GM23248 (cell line): ENCODE results near the gene POLG. TPM values are rescaled to one million over a fixed set of nuclear protein-coding genes. Genes with fewer than 3 reads are reported as not detected.
A peak's percentile ranks its signal among the peaks of the same experiment; 100 is the strongest.

ENCODE experiments used
- DNase-seq: peaks from one replicate; pipeline ENCODE4 v3.0.0-alpha.2; 2015
- H2AFZ ChIP-seq: fragments of 200-600 bp; sonication (generic); 2 replicates; pipeline ENCODE4 v1.6.1; 2016; ENCODE audit warnings: antibody characterized with exemption
- H3F3A ChIP-seq: fragments of 200-600 bp; sonication (generic); 2 replicates; pipeline ENCODE4 v1.6.1; 2016; ENCODE audit warnings: mild to moderate bottlenecking, antibody characterized with exemption, mixed run types; ENCODE audit not compliant: insufficient read depth
- H3K27ac ChIP-seq: fragments of 200-600 bp; sonication (generic); 2 replicates; pipeline ENCODE4 v1.5.1; 2016; ENCODE audit warnings: mild to moderate bottlenecking
- H3K27me3 ChIP-seq: fragments of 200-600 bp; sonication (generic); replicated peaks from 2 replicates; pipeline ENCODE4 v1.6.1; 2016; ENCODE audit warnings: mild to moderate bottlenecking; ENCODE audit not compliant: insufficient read depth
- H3K36me3 ChIP-seq: fragments of 200-600 bp; sonication (generic); 2 replicates; pipeline ENCODE4 v1.6.1; 2016; ENCODE audit warnings: low read depth, mild to moderate bottlenecking
- H3K4me1 ChIP-seq: fragments of 200-600 bp; sonication (generic); 2 replicates; pipeline ENCODE4 v1.6.1; 2016; ENCODE audit warnings: mild to moderate bottlenecking; ENCODE audit not compliant: insufficient read depth
- H3K4me2 ChIP-seq: fragments of 200-600 bp; sonication (generic); one replicate; pipeline ENCODE4 v1.6.1; 2016; ENCODE audit warnings: mild to moderate bottlenecking; ENCODE audit not compliant: unreplicated experiment
- H3K4me3 ChIP-seq: fragments of 200-600 bp; sonication (generic); 2 replicates; pipeline ENCODE4 v1.5.1; 2016; ENCODE audit warnings: mild to moderate bottlenecking
- H3K79me2 ChIP-seq: fragments of 200-600 bp; sonication (generic); 2 replicates; pipeline ENCODE4 v1.6.1; 2016; ENCODE audit warnings: mild to moderate bottlenecking; ENCODE audit not compliant: insufficient read depth
- H3K9ac ChIP-seq: fragments of 200-600 bp; sonication (generic); 2 replicates; pipeline ENCODE4 v1.6.1; 2016; ENCODE audit warnings: mild to moderate bottlenecking
- H3K9me2 ChIP-seq: fragments of 200-600 bp; sonication (generic); 2 replicates; pipeline ENCODE4 v1.6.1; 2016; ENCODE audit warnings: mixed run types, mild to moderate bottlenecking, moderate library complexity; ENCODE audit not compliant: insufficient read depth
- H3K9me3 ChIP-seq: fragments of 200-600 bp; sonication (generic); one replicate; pipeline ENCODE4 v1.6.1; 2017; ENCODE audit warnings: low read depth
- H4K20me1 ChIP-seq: fragments of 200-600 bp; sonication (generic); 2 replicates; pipeline ENCODE4 v1.6.0; 2016; ENCODE audit not compliant: insufficient read depth
- EZH2 ChIP-seq: fragments of 200-600 bp; sonication (generic); IDR thresholded peaks from 2 replicates; pipeline ENCODE4 v1.6.1; 2018; ENCODE audit warnings: antibody characterized with exemption, mild to moderate bottlenecking; ENCODE audit not compliant: insufficient read depth, poor library complexity, severe bottlenecking
- EZH2phosphoT487 ChIP-seq: fragments of 200-600 bp; sonication (generic); IDR thresholded peaks from 2 replicates; pipeline ENCODE4 v1.6.1; 2018; ENCODE audit warnings: antibody characterized with exemption, moderate library complexity, mild to moderate bottlenecking, low read depth; ENCODE audit not compliant: insufficient read depth
- WGBS, 2 experiments: methylation state at CpG; one replicate each; pipeline ENCODE4 v1.1.6; 2015 to 2017; ENCODE audit warnings: low lambda C conversion rate in 2 of 2, low coverage in 1 of 2; ENCODE audit errors: missing lambda C conversion rate in 2 of 2; 5-methylcytosine and 5-hydroxymethylcytosine counted together
- in situ Hi-C: fragments of 300-500 bp; cut with MboI; formaldehyde crosslinking; loops from 2 replicates; pipeline ENCODE4 v1.15.0; 2020
- polyA plus RNA-seq: library from polyadenylated mRNA; unstranded; fragments of >200 nt; fragmentation: Nextera tagmentation; extraction: Ambion mirVana; gene quantifications from 2 replicates; pipeline ENCODE4 v1.2.1, GENCODE V29; 2016
- total RNA-seq: library from RNA; depleted of rRNA; stranded (reverse); fragments of >200 nt; shearing (Covaris generic); gene quantifications from 2 replicates; pipeline ENCODE4 v1.2.3, GENCODE V29; 2014; rRNA removed

The POLG gene
- 57.7 and 66.7 TPM in 2 replicates for total RNA-seq
- 16.0 and 18.7 TPM in 2 replicates for polyA plus RNA-seq

DNA sequence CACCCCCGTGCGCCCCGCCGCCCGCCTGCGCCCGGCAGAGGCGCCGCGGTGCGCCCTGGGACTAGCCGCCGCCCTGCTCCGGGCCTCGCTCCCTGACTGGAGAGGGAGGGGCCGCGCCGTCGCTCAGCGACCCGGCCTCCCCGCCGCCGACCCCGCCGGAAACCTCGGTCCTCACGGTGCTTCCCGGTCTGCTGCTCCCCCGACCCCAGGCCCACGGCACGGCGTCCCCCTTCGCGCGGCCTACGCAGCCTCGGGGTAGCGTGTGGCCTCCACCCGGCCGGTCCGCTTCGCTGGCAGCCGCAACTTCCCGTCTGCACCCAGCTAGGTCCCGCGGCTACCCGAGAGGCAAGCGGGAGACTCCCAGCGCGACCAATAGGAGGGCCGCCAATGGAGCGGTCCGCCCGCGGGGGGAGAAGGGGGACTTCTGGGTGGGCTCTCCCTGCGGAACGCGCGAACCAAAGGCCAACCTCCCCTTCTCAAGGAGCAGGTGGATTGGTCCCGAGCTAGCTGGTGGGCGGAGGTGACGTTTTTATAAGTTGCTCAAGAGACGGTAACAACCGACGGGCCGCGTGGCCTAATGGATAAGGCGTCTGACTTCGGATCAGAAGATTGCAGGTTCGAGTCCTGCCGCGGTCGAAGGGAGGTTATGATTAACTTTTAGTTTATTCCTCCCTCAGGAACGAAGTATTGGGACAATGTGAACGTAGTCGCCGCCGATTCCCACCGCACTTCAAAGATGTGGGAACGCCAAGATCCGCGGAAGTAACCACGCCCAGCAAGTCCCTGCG lies at the start of gene POLG:
Gene POLG, minus strand, starts transcription at position 315 of the 788 bp plus-strand sequence. CDS start 1,070 bp downstream, outside the sequence.
- 1% methylated on average over 73 to 76 of the region's 85 CpGs for WGBS, 2 experiments
- peaks cover 45% of the 10 kb centered on the region for H3K79me2 ChIP-seq
- peak within 1 kb of the TSS; percentile 76 for H2AFZ ChIP-seq
- peak within 1 kb of the TSS; percentile 96 for H3K9ac ChIP-seq
- peaks cover 17% of the 10 kb centered on the region for H4K20me1 ChIP-seq
- TF ChIP-seq EZH2 (no peak), EZH2phosphoT487 (no peak)
- H3K4me1 ChIP-seq = peaks cover 47% of the 10 kb centered on the region
- no peaks in the 10 kb centered on the region for H3K9me3 ChIP-seq
- peaks cover 25% of the 10 kb centered on the region for H3K36me3 ChIP-seq
- in situ Hi-C loops = no loop called here
- H3K27me3 ChIP-seq = peaks cover under 1% of the 10 kb centered on the region; the same call in 1 of the 2 replicates
- peak; percentile 99 for DNase-seq
- H3K27ac ChIP-seq = peak within 1 kb of the TSS; percentile 90
- H3K9me2 ChIP-seq = no peaks in the 10 kb centered on the region
- H3K4me3 ChIP-seq = peak within 1 kb of the TSS; percentile 97
- H3K4me2 ChIP-seq = peak within 1 kb of the TSS; percentile 94
- peaks cover 12% of the 10 kb centered on the region; the same call in 1 of the 2 replicates for H3F3A ChIP-seq

DNA sequence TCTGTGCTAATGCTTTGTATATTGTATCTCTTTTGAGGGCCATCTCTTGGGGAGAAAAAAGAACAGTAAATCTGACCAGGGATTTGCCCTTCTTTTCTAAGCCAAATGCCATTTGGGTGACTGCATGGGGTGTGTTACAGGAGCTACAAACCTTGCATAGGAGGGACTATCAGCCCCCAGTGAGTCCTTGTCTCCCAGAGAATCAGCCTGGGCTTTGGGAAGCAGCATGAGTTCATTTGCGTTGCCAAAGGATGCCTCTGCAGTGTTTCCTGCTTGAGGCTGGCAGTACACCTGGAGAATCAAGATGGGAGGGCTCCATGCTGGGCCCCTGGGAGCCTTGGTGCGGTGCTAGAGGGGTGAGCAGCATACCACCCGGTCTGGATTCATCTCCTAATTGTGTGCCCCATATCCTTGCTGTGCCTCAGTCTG lies 49.6 kb upstream of the POLG start:
- no peaks in the 10 kb centered on the region for H3K4me1 ChIP-seq
- TF ChIP-seq EZH2 = no peak
- no peak for TF ChIP-seq EZH2phosphoT487
- DNase-seq = no peak
- no peak overlapping the region for H3K4me2 ChIP-seq
- no peaks in the 10 kb centered on the region for H4K20me1 ChIP-seq
- in situ Hi-C loops = no loop called here
- WGBS, 2 experiments = 50 to 66% methylated on average over 3 of the region's 3 CpGs
- no peaks in the 10 kb centered on the region for H3K9me2 ChIP-seq
- H3K36me3 ChIP-seq = no peaks in the 10 kb centered on the region
- no peaks in the 10 kb centered on the region for H3K79me2 ChIP-seq
- H3F3A ChIP-seq = no peaks in the 10 kb centered on the region
- H3K4me3 ChIP-seq = no peak overlapping the region
- H3K27me3 ChIP-seq = peaks cover 67% of the 10 kb centered on the region
- H2AFZ ChIP-seq = no peak overlapping the region
- no peak overlapping the region for H3K9ac ChIP-seq
- no peaks in the 10 kb centered on the region for H3K9me3 ChIP-seq
- H3K27ac ChIP-seq = no peak overlapping the region

DNA sequence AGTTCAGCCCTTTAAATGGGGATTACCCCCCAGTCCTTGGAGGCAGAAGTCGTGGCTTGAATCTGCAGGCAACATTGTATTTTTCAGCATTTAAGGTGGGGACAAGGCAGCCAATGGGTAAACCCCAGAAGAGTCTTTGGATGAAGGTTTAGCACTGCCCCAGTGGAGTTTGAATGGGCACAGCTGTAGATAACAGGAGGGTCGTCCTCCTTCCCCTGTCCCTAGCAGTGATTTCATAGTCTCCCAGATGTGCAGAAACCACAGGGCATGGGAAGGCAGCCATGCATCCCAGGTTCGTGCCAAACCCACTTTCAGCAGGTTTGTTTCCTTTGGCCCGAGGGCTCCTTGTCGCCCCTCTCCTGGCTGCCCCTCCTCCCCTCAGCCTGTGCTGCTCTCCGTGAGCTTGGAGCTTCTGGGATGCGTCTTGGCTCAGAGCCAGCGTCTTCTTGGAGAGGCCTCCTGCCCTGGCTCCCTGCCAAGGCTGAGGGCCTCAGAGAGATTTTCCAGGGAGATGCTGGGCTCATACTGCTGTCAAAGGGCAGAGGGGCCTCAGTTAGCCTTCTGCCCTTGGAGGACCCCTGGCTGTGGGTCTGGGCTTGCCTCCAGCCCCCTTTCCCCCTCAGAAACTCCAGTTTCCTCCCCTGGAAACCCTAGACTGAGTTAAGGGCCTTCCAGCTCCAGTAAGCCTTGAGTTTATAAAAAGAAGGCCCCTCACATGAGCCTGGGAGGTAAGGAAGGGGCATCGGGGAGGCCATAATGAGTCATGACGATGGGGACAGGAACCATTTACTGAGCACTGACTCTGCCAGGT lies 48.9 kb upstream of the POLG start:
- Histone ChIP-seq H4K20me1 (no peaks in the 10 kb centered on the region), H3K79me2 (no peaks in the 10 kb centered on the region), H3F3A (no peaks in the 10 kb centered on the region), H3K27ac (no peak overlapping the region), H3K36me3 (no peaks in the 10 kb centered on the region), H3K27me3 (peaks cover 63% of the 10 kb centered on the region), H3K4me2 (no peak overlapping the region), H3K9ac (no peak overlapping the region), H3K4me1 (no peaks in the 10 kb centered on the region), H2AFZ (no peak overlapping the region), H3K9me3 (no peaks in the 10 kb centered on the region), H3K4me3 (no peak overlapping the region), H3K9me2 (no peaks in the 10 kb centered on the region)
- 11 to 15% methylated on average over 10 of the region's 10 CpGs for WGBS, 2 experiments
- TF ChIP-seq EZH2 (no peak), EZH2phosphoT487 (no peak)
- DNase-seq = peak; percentile 42
- in situ Hi-C loops = no loop called here

DNA sequence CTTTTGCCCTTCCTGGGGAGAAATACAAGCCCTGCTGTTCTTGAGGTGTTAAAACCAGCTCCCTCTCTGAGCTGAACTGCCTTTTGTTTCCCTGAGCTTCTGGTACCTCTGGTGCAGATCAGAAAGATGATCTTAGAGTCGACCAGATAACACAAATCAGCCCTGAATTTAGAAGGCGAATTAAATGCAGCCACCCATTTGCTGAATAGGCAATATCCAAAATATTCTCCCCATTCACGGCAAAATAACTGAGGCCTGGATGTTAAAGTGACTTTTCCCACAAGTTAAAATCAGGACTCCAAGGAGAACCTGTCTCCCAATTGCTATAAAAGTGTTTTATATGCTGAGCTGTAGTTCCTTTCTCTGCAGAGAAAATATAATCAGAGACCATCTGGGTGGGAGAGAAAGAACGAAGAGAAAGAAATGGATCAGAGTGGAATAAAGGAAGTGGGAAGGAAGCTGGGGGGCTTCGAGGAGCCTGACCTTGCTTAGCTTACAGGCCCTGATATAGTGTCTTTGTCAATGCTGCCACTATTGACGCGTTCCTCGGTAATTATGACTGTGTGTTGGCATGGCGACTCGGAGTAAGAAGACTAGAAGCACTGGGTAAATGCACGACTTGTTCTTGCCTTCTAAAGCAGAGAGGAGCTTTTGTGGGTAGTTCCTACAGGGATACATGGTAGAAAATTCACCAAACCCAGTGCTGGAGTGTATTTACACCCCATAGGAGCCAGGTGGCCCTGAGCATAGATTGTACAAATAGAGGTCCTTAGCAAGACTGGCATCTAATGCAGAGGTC lies 47.5 kb upstream of the POLG start:
- Histone ChIP-seq H3K4me1 (no peaks in the 10 kb centered on the region), H3F3A (no peaks in the 10 kb centered on the region), H3K9me2 (no peaks in the 10 kb centered on the region), H4K20me1 (no peaks in the 10 kb centered on the region), H3K27me3 (peaks cover 66% of the 10 kb centered on the region), H3K9me3 (no peaks in the 10 kb centered on the region), H2AFZ (no peak overlapping the region), H3K79me2 (no peaks in the 10 kb centered on the region), H3K36me3 (no peaks in the 10 kb centered on the region), H3K4me2 (no peak overlapping the region), H3K9ac (no peak overlapping the region), H3K4me3 (no peak overlapping the region), H3K27ac (no peak overlapping the region)
- TF ChIP-seq EZH2 = no peak
- TF ChIP-seq EZH2phosphoT487 = no peak
- DNase-seq = no peak
- WGBS, 2 experiments = 58% methylated on average over 11 of the region's 11 CpGs
- in situ Hi-C loops = no loop called here
